Ishikawa (cell line): ENCODE measurements around the gene TMEM161A.

Source experiments
- CEBPB ChIP-seq: IDR thresholded peaks from 2 replicates; pipeline ENCODE4 v1.6.1; 2012
- EGR1 ChIP-seq: IDR thresholded peaks from 2 replicates; pipeline ENCODE4 v1.6.1; 2012
- EP300 ChIP-seq: IDR thresholded peaks from 2 replicates; pipeline ENCODE4 v1.6.1; 2012; ENCODE audit warnings: borderline replicate concordance
- FOXM1 ChIP-seq: IDR thresholded peaks from 2 replicates; pipeline ENCODE4 v1.6.1; 2012; ENCODE audit warnings: low read depth, borderline replicate concordance
- RAD21 ChIP-seq: IDR thresholded peaks from 2 replicates; pipeline ENCODE4 v1.6.1; 2012; ENCODE audit warnings: low read depth
- TAF1 ChIP-seq: IDR thresholded peaks from 2 replicates; pipeline ENCODE4 v1.6.1; 2012; ENCODE audit warnings: low read depth, mild to moderate bottlenecking
- TEAD4 ChIP-seq: IDR thresholded peaks from 2 replicates; pipeline ENCODE4 v1.6.1; 2012
- YY1 ChIP-seq: IDR thresholded peaks from 2 replicates; pipeline ENCODE4 v1.6.1; 2012; ENCODE audit warnings: low read depth
- TF ChIP-seq, protein P1 (sequence below): IDR thresholded peaks from 2 replicates; pipeline ENCODE4 v1.6.1; 2012
- TF ChIP-seq, protein P2 (sequence below): IDR thresholded peaks from 2 replicates; pipeline ENCODE4 v1.6.1; 2012; ENCODE audit warnings: low read depth, mild to moderate bottlenecking
- TF ChIP-seq, protein P3 (sequence below): IDR thresholded peaks from 2 replicates; pipeline ENCODE4 v1.6.1; 2012

DNA sequence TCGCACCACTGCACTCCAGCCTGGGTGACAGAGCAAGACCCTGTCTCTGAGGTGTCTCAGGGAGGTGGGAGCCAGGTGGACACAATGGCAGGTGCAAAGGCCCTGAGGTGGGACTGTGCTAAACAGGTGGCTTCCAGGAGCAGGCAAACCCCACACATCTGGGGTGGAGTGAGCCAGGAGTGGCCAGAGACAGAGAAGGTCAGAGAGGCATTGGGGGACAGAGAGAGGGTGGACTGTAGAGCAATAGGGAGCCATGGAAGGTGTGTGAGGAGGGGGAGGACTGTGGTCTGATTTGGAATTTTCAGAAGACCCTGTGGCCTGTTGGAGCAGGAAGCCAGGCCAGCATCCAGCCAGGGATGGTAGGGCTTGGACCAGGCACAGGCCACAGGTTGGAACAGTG, 27.1 kb upstream of the TMEM161A start:
- TF ChIP-seq TAF1 (no peak), CEBPB (no peak), EP300 (no peak), EGR1 (no peak), TEAD4 (no peak), YY1 (no peak), RAD21 (no peak), FOXM1 (no peak)
- TF ChIP-seq, protein P1, sequence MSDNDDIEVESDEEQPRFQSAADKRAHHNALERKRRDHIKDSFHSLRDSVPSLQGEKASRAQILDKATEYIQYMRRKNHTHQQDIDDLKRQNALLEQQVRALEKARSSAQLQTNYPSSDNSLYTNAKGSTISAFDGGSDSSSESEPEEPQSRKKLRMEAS = no peak
- TF ChIP-seq, protein P2, sequence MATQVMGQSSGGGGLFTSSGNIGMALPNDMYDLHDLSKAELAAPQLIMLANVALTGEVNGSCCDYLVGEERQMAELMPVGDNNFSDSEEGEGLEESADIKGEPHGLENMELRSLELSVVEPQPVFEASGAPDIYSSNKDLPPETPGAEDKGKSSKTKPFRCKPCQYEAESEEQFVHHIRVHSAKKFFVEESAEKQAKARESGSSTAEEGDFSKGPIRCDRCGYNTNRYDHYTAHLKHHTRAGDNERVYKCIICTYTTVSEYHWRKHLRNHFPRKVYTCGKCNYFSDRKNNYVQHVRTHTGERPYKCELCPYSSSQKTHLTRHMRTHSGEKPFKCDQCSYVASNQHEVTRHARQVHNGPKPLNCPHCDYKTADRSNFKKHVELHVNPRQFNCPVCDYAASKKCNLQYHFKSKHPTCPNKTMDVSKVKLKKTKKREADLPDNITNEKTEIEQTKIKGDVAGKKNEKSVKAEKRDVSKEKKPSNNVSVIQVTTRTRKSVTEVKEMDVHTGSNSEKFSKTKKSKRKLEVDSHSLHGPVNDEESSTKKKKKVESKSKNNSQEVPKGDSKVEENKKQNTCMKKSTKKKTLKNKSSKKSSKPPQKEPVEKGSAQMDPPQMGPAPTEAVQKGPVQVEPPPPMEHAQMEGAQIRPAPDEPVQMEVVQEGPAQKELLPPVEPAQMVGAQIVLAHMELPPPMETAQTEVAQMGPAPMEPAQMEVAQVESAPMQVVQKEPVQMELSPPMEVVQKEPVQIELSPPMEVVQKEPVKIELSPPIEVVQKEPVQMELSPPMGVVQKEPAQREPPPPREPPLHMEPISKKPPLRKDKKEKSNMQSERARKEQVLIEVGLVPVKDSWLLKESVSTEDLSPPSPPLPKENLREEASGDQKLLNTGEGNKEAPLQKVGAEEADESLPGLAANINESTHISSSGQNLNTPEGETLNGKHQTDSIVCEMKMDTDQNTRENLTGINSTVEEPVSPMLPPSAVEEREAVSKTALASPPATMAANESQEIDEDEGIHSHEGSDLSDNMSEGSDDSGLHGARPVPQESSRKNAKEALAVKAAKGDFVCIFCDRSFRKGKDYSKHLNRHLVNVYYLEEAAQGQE = no peak
- TF ChIP-seq, protein P3, sequence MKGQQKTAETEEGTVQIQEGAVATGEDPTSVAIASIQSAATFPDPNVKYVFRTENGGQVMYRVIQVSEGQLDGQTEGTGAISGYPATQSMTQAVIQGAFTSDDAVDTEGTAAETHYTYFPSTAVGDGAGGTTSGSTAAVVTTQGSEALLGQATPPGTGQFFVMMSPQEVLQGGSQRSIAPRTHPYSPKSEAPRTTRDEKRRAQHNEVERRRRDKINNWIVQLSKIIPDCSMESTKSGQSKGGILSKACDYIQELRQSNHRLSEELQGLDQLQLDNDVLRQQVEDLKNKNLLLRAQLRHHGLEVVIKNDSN = no peak
